K562 (cell line): ENCODE data around the gene C19orf67. TPM values are rescaled to one million over a fixed set of nuclear protein-coding genes. Genes with fewer than 3 reads are reported as not detected.
A peak's percentile ranks its signal among the peaks of the same experiment; 100 is the strongest.

ENCODE experiments used
- BMI1 ChIP-seq: fragments of 150-350 bp; IDR thresholded peaks from 2 replicates; pipeline ENCODE4 v1.6.1; 2014; ENCODE audit warnings: low read length
- CSDE1 ChIP-seq, 2 experiments: fragments of 450-650 bp; IDR thresholded peaks; 2 replicates each; pipeline ENCODE4 v1.6.1; 2016; ENCODE audit warnings: mild to moderate bottlenecking in 1 of 2
- MAZ ChIP-seq, 2 experiments: fragments of 450-650 bp in 1 of 2; sonication (generic) in 1 of 2; formaldehyde crosslinking; IDR thresholded peaks in 1 of 2; conservative IDR thresholded peaks in 1 of 2; 2 replicates each; pipeline versions ENCODE4 v1.4.0 to v1.5.0; 2020; ENCODE audit warnings: mild to moderate bottlenecking in 1 of 2, missing genetic modification reagents in 1 of 2
- NCOR1 ChIP-seq: fragments of 450-650 bp; IDR thresholded peaks from 2 replicates; pipeline ENCODE4 v1.6.1; 2016; ENCODE audit warnings: mild to moderate bottlenecking, moderate library complexity
- NR2C1 ChIP-seq, 2 experiments: fragments of 450-650 bp; IDR thresholded peaks; 2 replicates each; pipeline ENCODE4 v1.6.1; 2017; ENCODE audit warnings: mild to moderate bottlenecking in 2 of 2, antibody characterized with exemption in 1 of 2, inconsistent platforms in 1 of 2, missing compliant biosample characterization in 1 of 2, missing genetic modification characterization in 1 of 2
- SIN3A ChIP-seq, 2 experiments: fragments of 150-350 bp in 1 of 2; IDR thresholded peaks; 2 replicates each; pipeline ENCODE4 v1.6.1; 2011 to 2016; ENCODE audit warnings: borderline replicate concordance in 2 of 2, low read depth in 2 of 2, low read length in 2 of 2, mild to moderate bottlenecking in 2 of 2, moderate library complexity in 2 of 2; ENCODE audit not compliant: control insufficient read depth in 1 of 2
- SRSF1 ChIP-seq: fragments of 200-400 bp; formaldehyde crosslinking; IDR thresholded peaks from 2 replicates; pipeline ENCODE4 v1.6.1; 2017; ENCODE audit warnings: mild to moderate bottlenecking, low read depth, low read length, moderate library complexity
- TCF3 ChIP-seq: sonication (generic); formaldehyde crosslinking; IDR thresholded peaks from 2 replicates; pipeline ENCODE4 v1.4.0; 2020; ENCODE audit warnings: mild to moderate bottlenecking, missing genetic modification reagents
- ZNF696 ChIP-seq: fragments of 250-450 bp; sonication (Bioruptor Pico); conservative IDR thresholded peaks from 2 replicates; pipeline ENCODE4 v1.4.0; 2020; ENCODE audit warnings: mild to moderate bottlenecking, moderate library complexity
- ZNF764 ChIP-seq: fragments of 250-450 bp; sonication (Bioruptor Pico); IDR thresholded peaks from 2 replicates; pipeline ENCODE4 v1.4.0; 2020; ENCODE audit warnings: low read depth, mild to moderate bottlenecking, moderate library complexity
- polyA plus RNA-seq, 8 experiments: library from polyadenylated mRNA; depleted of rRNA in 4 of 8; stranded (reverse) in 5 of 8; unstranded in 3 of 8; fragments of >200 nt; fragmentation: Nextera tagmentation in 2 of 8; fragmentation: Illumina TruSeq in 1 of 8; extraction: Ambion mirVana in 2 of 8; extraction: Trizol in 1 of 8; gene quantifications; 2 replicates each; pipeline versions ENCODE4 v1.2.1 to v1.2.3, GENCODE V29; 2011 to 2014; ENCODE audit warnings: inconsistent platforms in 1 of 8, missing spikeins in 1 of 8
- total RNA-seq, 7 experiments: library from RNA; depleted of rRNA in 6 of 7; stranded (reverse); fragments of >200 nt in 6 of 7; fragmentation: Illumina TruSeq in 2 of 7; extraction: Trizol in 2 of 7; gene quantifications; 2 replicates each; pipeline versions ENCODE4 v1.2.1 to v1.2.3, GENCODE V29; 2011 to 2021; ENCODE audit warnings: low replicate concordance in 1 of 7
- TF ChIP-seq, protein P1 (sequence below): fragments of 450-650 bp; IDR thresholded peaks from 2 replicates; pipeline ENCODE4 v1.6.1; 2016
- TF ChIP-seq, protein P2 (sequence below): IDR thresholded peaks from 2 replicates; pipeline ENCODE4 v1.6.1; 2016; ENCODE audit warnings: missing genetic modification characterization, missing compliant biosample characterization
- TF ChIP-seq, protein P3 (sequence below): sonication (generic); formaldehyde crosslinking; IDR thresholded peaks from 2 replicates; pipeline ENCODE4 v1.8.0; 2022; ENCODE audit warnings: missing genetic modification reagents, mild to moderate bottlenecking, borderline replicate concordance
- TF ChIP-seq, protein P4 (sequence below): sonication (generic); formaldehyde crosslinking; IDR thresholded peaks from 2 replicates; pipeline ENCODE4 v1.9.0; 2022; ENCODE audit warnings: mild to moderate bottlenecking, missing genetic modification reagents

The C19orf67 gene
- total and polyA plus RNA-seq, 9 of the 15 experiments (the other 6 are each of a cell fraction or from before 2014, with no cell fraction given): 0.29 to 1.8 (median 0.51) TPM; not detected in 3

DNA sequence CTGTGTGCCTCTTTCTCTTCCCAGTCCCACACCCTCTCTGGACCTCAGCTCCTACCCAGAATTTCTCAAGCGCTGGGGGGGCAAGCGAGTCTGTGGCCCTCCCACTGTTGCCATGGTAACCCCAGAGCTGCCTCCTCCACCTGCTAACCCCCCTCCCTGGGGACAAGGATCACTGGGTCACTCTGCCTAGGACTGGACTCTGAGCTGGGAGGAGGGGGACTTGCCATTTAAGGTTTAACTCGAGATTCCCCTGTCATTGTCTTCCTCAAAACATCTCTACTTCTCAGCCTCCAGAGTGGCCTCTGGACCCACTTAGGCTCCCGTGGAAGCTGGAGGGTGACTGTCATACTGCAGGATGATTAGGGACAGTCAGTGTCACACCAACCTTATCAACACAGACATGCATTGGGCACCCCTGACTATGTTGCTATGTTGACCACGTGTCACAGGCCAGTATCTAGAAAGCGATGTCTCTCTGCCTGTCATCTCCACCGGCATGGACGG is 25.9 kb downstream of the C19orf67 start (continued):
- TF ChIP-seq SIN3A (IDR thresholded peaks at IDR 0.05; ENCODE audit: borderline replicate concordance in 2 of 2, control insufficient read depth in 1 of 2, low read depth in 2 of 2, low read length in 2 of 2) (0 out of 4 replicates have a peak, but pooled peaks of 1 of the 2 experiments have one; percentile 28), CSDE1 (IDR thresholded peaks at IDR 0.05) (peak in 1 of 2 experiments; percentile 83; a peak in 2 of 4 replicates), MAZ (CRISPR knock-in tag; conservative IDR thresholded peaks at IDR 0.05 in 1 of 2, IDR thresholded peaks at IDR 0.05 in 1 of 2) (0 out of 4 replicates have a peak, but pooled peaks of 1 of the 2 experiments have one; percentile 30), SRSF1 (no peak), BMI1 (no peak), ZNF696 (no peak), ZNF764 (CRISPR knock-in tag) (no peak), NCOR1 (no peak), TCF3 (CRISPR knock-in tag) (peak; percentile 45; the same call in 1 of the 2 replicates), NR2C1 (IDR thresholded peaks at IDR 0.05) (no peak), NR2C1 (tag; IDR thresholded peaks at IDR 0.05) (no peak)
- TF ChIP-seq, protein P1, sequence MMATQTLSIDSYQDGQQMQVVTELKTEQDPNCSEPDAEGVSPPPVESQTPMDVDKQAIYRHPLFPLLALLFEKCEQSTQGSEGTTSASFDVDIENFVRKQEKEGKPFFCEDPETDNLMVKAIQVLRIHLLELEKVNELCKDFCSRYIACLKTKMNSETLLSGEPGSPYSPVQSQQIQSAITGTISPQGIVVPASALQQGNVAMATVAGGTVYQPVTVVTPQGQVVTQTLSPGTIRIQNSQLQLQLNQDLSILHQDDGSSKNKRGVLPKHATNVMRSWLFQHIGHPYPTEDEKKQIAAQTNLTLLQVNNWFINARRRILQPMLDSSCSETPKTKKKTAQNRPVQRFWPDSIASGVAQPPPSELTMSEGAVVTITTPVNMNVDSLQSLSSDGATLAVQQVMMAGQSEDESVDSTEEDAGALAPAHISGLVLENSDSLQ: peak; percentile 33; the same call in 1 of the 2 replicates
- TF ChIP-seq, protein P2, sequence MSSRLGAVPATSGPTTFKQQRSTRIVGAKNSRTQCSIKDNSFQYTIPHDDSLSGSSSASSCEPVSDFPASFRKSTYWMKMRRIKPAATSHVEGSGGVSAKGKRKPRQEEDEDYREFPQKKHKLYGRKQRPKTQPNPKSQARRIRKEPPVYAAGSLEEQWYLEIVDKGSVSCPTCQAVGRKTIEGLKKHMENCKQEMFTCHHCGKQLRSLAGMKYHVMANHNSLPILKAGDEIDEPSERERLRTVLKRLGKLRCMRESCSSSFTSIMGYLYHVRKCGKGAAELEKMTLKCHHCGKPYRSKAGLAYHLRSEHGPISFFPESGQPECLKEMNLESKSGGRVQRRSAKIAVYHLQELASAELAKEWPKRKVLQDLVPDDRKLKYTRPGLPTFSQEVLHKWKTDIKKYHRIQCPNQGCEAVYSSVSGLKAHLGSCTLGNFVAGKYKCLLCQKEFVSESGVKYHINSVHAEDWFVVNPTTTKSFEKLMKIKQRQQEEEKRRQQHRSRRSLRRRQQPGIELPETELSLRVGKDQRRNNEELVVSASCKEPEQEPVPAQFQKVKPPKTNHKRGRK: no peak
- TF ChIP-seq, protein P3, sequence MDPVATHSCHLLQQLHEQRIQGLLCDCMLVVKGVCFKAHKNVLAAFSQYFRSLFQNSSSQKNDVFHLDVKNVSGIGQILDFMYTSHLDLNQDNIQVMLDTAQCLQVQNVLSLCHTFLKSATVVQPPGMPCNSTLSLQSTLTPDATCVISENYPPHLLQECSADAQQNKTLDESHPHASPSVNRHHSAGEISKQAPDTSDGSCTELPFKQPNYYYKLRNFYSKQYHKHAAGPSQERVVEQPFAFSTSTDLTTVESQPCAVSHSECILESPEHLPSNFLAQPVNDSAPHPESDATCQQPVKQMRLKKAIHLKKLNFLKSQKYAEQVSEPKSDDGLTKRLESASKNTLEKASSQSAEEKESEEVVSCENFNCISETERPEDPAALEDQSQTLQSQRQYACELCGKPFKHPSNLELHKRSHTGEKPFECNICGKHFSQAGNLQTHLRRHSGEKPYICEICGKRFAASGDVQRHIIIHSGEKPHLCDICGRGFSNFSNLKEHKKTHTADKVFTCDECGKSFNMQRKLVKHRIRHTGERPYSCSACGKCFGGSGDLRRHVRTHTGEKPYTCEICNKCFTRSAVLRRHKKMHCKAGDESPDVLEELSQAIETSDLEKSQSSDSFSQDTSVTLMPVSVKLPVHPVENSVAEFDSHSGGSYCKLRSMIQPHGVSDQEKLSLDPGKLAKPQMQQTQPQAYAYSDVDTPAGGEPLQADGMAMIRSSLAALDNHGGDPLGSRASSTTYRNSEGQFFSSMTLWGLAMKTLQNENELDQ (CRISPR knock-in tag): no peak
- TF ChIP-seq, protein P4, sequence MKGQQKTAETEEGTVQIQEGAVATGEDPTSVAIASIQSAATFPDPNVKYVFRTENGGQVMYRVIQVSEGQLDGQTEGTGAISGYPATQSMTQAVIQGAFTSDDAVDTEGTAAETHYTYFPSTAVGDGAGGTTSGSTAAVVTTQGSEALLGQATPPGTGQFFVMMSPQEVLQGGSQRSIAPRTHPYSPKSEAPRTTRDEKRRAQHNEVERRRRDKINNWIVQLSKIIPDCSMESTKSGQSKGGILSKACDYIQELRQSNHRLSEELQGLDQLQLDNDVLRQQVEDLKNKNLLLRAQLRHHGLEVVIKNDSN (CRISPR knock-in tag): peak; percentile 68
